HG02623 (cell line): ENCODE measurements around the gene ZBTB42.
A peak's percentile ranks its signal among the peaks of the same experiment; 100 is the strongest.

ENCODE experiments used
- ATAC-seq: cut with Tn5 transposase; IDR thresholded peaks from one replicate; pipeline ENCODE4 v1.9.1; 2021; ENCODE audit warnings: moderate library complexity; ENCODE audit not compliant: unreplicated experiment

Gene ZBTB42

GRCh38 chr14:104800771-104801519 is at the start of gene ZBTB42:
Gene ZBTB42, plus strand, starts transcription at chr14:104801101. Its CDS starts 97 bp downstream, at chr14:104801198.
- peak; percentile 35 for ATAC-seq

GRCh38 chr14:104751539-104752422 is 49.1 kb upstream of the ZBTB42 start:
- ATAC-seq, result no peak

- peak; percentile 68 for ATAC-seq
Measured at GRCh38 chr14:104752423-104752734, 48.5 kb upstream of the ZBTB42 start.

- ATAC-seq, result peak; percentile 87
Measured at GRCh38 chr14:104752735-104753527, 48.0 kb upstream of the ZBTB42 start, which contains the start of gene SIVA1. Gene SIVA1, plus strand, starts transcription at chr14:104753147. Its CDS starts 55 bp downstream, at chr14:104753202.

- ATAC-seq, result no peak
Measured at GRCh38 chr14:104753528-104754212, 47.2 kb upstream of the ZBTB42 start.

- no peak for ATAC-seq
Measured at GRCh38 chr14:104754213-104754851, 46.6 kb upstream of the ZBTB42 start.

- no peak for ATAC-seq
Measured at GRCh38 chr14:104755621-104756020, 45.3 kb upstream of the ZBTB42 start.

GRCh38 chr14:104756477-104757237 is 44.2 kb upstream of the ZBTB42 start:
- ATAC-seq, result no peak

- ATAC-seq, result no peak
Measured at GRCh38 chr14:104757238-104757585, 43.7 kb upstream of the ZBTB42 start.

- ATAC-seq, result no peak
Measured at GRCh38 chr14:104757681-104758392, 43.1 kb upstream of the ZBTB42 start.

- no peak for ATAC-seq
Measured at GRCh38 chr14:104758981-104759969, 41.6 kb upstream of the ZBTB42 start.

- no peak for ATAC-seq
Measured at GRCh38 chr14:104765517-104765916, 35.4 kb upstream of the ZBTB42 start.

GRCh38 chr14:104766256-104766862 is 34.5 kb upstream of the ZBTB42 start:
- no peak for ATAC-seq

- no peak for ATAC-seq
Measured at GRCh38 chr14:104766863-104767633, 33.9 kb upstream of the ZBTB42 start.

- ATAC-seq, result no peak
Measured at GRCh38 chr14:104767634-104767918, 33.3 kb upstream of the ZBTB42 start.

- ATAC-seq, result no peak
Measured at GRCh38 chr14:104768437-104769323, 32.2 kb upstream of the ZBTB42 start.
